Prostate gland (tissue), 2 donors: Measurements from ENCODE around the gene FMO5. TPM values are rescaled to one million over a fixed set of nuclear protein-coding genes. Genes with fewer than 3 reads are reported as not detected.

Experiments used
- DNase-seq: peaks from one replicate; pipeline ENCODE4 v3.0.0-alpha.2; 2019; ENCODE audit warnings: low spot score
- H3K27ac ChIP-seq, 2 donors: fragments of 200-600 bp; sonication (generic); 2 replicates each; pipeline ENCODE4 v1.5.1; 2017 to 2019
- H3K27me3 ChIP-seq: fragments of 200-600 bp; sonication (generic); replicated peaks from 2 replicates; pipeline ENCODE4 v1.5.1; 2019; ENCODE audit not compliant: insufficient read depth
- H3K36me3 ChIP-seq, 2 donors: fragments of 200-600 bp; sonication (generic); 1 replicate in 1 of 2; 2 replicates in 1 of 2; pipeline versions ENCODE4 v1.5.1 to v1.8.1; 2017 to 2019
- H3K4me1 ChIP-seq: fragments of 200-600 bp; sonication (generic); replicated peaks from 2 replicates; pipeline ENCODE4 v1.5.1; 2019
- H3K4me3 ChIP-seq, 2 donors: fragments of 200-600 bp; sonication (generic); 2 replicates each; pipeline ENCODE4 v1.5.1; 2017 to 2019
- H3K9me3 ChIP-seq: fragments of 200-600 bp; sonication (generic); 2 replicates; pipeline ENCODE4 v1.5.1; 2017
- POLR2A ChIP-seq: fragments of 450-650 bp; IDR thresholded peaks from one replicate; pipeline ENCODE4 v1.6.1; 2016; ENCODE audit warnings: antibody characterized with exemption, mild to moderate bottlenecking
- POLR2AphosphoS5 ChIP-seq: sonication (generic); formaldehyde crosslinking; IDR thresholded peaks from one replicate; pipeline ENCODE4 v1.6.1; 2017; ENCODE audit warnings: antibody characterized with exemption
- WGBS: methylation state at CpG from one replicate; pipeline ENCODE4 v1.1.5; 2018; 5-methylcytosine and 5-hydroxymethylcytosine counted together
- intact Hi-C: fragments of 100-400 bp; cut with DNase I; formaldehyde crosslinking; loops from one replicate; pipeline ENCODE4 v1.14.2; 2022
- total RNA-seq, 2 donors: library from RNA; depleted of rRNA; stranded (reverse); fragments of >200 nt; gene quantifications; one replicate each; pipeline ENCODE4 v1.1.0, GENCODE V29; 2016
- TF ChIP-seq, protein P1 (sequence below), 4 experiments: fragments of 200-600 bp in 2 of 4; fragments of 450-650 bp in 2 of 4; sonication (generic) in 2 of 4; IDR thresholded peaks; 1 replicate in 3 of 4; 2 replicates in 1 of 4; pipeline ENCODE4 v1.5.1; 2016 to 2019; ENCODE audit warnings: antibody characterized with exemption in 4 of 4, mild to moderate bottlenecking in 2 of 4, moderate library complexity in 2 of 4

The FMO5 gene
- total RNA-seq, 2 donors from 2014 or later = 9.1 to 19.3 TPM

- 81% methylated on average over 2 of the region's 2 CpGs for WGBS
- Histone ChIP-seq H3K4me3 (no peak overlapping the region), H3K4me1 (peaks cover under 1% of the 10 kb centered on the region), H3K27me3 (no peaks in the 10 kb centered on the region), H3K27ac (no peak overlapping the region), H3K36me3 (no peaks in the 10 kb centered on the region), H3K9me3 (no peaks in the 10 kb centered on the region)
- intact Hi-C loops = no loop called here
- DNase-seq = no peak
- no peak for TF ChIP-seq POLR2AphosphoS5
- TF ChIP-seq POLR2A = no peak
- TF ChIP-seq, protein P1, sequence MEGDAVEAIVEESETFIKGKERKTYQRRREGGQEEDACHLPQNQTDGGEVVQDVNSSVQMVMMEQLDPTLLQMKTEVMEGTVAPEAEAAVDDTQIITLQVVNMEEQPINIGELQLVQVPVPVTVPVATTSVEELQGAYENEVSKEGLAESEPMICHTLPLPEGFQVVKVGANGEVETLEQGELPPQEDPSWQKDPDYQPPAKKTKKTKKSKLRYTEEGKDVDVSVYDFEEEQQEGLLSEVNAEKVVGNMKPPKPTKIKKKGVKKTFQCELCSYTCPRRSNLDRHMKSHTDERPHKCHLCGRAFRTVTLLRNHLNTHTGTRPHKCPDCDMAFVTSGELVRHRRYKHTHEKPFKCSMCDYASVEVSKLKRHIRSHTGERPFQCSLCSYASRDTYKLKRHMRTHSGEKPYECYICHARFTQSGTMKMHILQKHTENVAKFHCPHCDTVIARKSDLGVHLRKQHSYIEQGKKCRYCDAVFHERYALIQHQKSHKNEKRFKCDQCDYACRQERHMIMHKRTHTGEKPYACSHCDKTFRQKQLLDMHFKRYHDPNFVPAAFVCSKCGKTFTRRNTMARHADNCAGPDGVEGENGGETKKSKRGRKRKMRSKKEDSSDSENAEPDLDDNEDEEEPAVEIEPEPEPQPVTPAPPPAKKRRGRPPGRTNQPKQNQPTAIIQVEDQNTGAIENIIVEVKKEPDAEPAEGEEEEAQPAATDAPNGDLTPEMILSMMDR (IDR thresholded peaks at IDR 0.05) = no peak
Measured at GRCh38 chr1:147246910-147247655, 21.9 kb upstream of the FMO5 start.

GRCh38 chr1:147246044-147246690 is 21.0 kb upstream of the FMO5 start:
- Histone ChIP-seq H3K36me3 (no peaks in the 10 kb centered on the region), H3K9me3 (no peaks in the 10 kb centered on the region), H3K4me1 (peaks cover 4% of the 10 kb centered on the region), H3K4me3 (no peak overlapping the region), H3K27ac (no peak overlapping the region), H3K27me3 (no peaks in the 10 kb centered on the region)
- TF ChIP-seq, protein P1 (IDR thresholded peaks at IDR 0.05) = no peak
- TF ChIP-seq POLR2A (no peak), POLR2AphosphoS5 (no peak)
- intact Hi-C loops = no loop called here
- WGBS = 66% methylated on average over 2 of the region's 2 CpGs
- no peak for DNase-seq

DNA sequence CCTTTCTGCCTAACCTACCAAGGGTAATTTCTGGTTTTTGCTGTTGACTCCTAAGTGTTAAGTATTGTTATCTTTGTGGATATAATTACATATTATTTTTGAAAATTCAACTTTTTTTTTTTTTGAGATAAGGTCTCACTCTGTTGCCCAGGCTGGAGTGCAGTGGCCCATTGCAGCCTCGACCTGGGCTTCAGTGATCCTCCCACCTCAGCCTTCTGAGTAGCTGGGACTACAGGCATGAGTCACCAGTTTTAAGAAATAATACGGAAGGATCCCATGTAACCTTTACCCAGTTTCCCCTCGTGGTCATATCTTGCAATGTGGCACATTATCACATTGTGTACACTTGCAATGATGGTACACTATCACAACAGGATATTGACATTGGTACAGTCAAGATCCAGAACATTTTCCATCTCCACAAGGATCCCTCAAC is 20.5 kb upstream of the FMO5 start:
- H3K4me1 ChIP-seq = peaks cover 4% of the 10 kb centered on the region
- no peaks in the 10 kb centered on the region for H3K27me3 ChIP-seq
- H3K4me3 ChIP-seq = no peak overlapping the region
- no peak for DNase-seq
- 66% methylated on average over 3 of the region's 3 CpGs for WGBS
- no peaks in the 10 kb centered on the region for H3K9me3 ChIP-seq
- intact Hi-C loops = no loop called here
- H3K27ac ChIP-seq = no peak overlapping the region
- TF ChIP-seq POLR2AphosphoS5 (no peak), POLR2A (no peak)
- TF ChIP-seq, protein P1 (IDR thresholded peaks at IDR 0.05) = no peak
- no peaks in the 10 kb centered on the region for H3K36me3 ChIP-seq

DNA sequence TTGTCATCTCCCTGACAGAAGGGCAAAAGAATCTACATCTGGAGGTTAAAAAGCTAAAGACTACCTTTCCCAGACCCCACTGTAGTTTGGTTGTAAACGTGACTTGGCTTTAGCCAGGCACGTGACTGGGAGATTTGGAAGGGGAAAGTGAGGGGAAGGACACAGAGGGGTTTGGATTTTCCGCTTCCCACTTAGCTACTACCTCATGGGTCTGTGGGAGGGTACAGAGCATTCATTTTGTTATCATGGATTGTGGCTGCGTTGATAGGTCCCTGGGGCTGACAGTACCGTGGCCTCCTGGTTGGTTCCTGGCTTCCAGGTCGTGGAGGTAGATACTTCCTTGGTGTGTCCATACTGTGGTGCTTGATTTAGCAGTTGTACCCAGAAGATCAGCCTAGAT is 20.0 kb upstream of the FMO5 start:
- H3K4me1 ChIP-seq = peaks cover 4% of the 10 kb centered on the region
- no peaks in the 10 kb centered on the region for H3K9me3 ChIP-seq
- no peak overlapping the region for H3K27ac ChIP-seq
- WGBS = 93% methylated on average over 6 of the region's 6 CpGs
- DNase-seq = no peak
- H3K27me3 ChIP-seq = no peaks in the 10 kb centered on the region
- intact Hi-C loops = no loop called here
- TF ChIP-seq, protein P1 (IDR thresholded peaks at IDR 0.05) = no peak
- TF ChIP-seq POLR2A (no peak), POLR2AphosphoS5 (no peak)
- H3K4me3 ChIP-seq = no peak overlapping the region
- H3K36me3 ChIP-seq = no peaks in the 10 kb centered on the region
